ENCODE data around the gene NCCRP1.
A peak's percentile ranks its signal among the peaks of the same experiment; 100 is the strongest.
"Not testable (repeated sequence)": the region's sequence is repeated elsewhere in the genome, so short reads cannot be mapped to it uniquely, and the experiment has no call there.

Gene NCCRP1

DNA sequence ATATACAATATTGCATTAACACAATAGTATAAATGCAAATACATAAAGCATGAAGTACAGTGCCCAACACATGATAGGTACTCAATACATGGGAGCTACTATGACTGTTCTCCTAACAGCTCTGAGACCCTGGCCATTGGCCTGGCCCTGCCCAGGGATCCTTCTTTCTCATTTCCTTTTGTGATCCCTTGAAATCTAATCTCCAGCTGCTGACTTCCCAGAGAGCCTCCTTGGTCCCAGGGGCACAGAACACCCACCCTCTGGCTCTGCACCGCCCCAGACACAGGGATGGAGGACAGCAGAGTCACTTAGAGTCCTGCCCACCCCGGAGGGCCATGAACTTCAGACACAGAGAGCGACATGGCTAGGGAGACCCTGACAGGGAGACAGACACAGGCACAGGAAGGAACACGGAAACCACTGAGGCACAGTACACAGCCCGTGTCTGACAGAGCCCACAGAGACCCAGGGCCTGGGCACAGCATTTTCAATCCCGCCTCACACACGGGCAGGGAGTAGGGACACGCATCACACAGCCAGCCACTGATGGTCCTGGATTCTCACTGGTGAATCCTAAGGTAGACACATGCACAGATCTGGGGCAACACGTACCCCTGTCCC, 11.5 kb downstream of the NCCRP1 start:
- no peak for DNase-seq (ENCODE audit: low read depth, low spot score)

- DNase-seq (ENCODE audit: low read depth, low spot score) = no peak
Observed at GRCh38 chr19:39209196-39209595, 12.4 kb downstream of the NCCRP1 start.

DNA sequence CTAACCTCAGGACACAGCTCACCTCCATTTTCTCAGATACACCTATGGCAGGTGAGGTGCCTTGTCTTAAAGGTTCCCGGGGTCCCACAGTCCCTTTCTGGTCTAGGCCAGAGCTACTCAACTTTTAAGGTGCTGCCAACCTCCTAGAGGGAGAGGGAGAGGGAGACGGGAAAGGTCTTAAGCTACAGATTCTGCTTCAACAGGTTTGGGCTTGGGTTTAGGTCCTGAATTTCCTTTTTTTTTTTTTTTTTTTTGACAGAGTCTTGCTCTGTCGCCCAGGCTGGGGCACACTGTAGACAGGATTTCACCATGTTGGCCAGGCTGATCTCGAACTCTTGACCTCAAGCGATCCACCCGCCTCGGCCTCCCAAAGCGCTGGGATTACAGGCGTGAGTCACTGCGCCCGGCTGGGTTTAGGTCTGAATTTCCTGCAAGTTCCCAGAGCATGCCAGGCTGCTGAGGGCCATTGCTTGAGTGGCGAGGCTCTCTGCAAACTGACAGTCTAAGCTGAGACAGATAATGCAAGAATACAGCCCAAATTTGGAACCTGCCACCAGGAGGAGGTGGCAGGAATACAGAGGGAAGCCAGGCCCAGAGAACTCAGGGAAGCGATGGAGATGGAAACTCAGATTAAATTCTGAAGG, 15.1 kb downstream of the NCCRP1 start:
- DNase-seq (ENCODE audit: low read depth, low spot score) = no peak

DNA sequence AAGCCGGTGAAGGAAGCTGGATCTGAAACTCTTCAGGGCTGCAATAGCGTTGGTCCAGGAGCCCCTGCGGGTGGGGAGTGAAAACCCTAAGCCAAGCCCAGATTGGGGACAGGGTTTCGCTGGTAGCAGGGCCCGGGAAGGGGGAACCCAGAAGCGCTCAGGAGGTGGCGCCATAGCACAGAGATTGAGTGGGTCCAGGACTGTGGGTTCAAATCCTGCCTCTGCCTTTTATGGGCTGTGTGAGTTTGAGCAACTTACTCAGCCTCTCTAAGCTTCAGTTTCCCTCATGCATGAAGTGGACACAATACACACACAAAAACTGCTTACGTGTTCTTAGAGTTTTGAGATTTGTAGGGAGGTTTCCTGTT, 15.6 kb downstream of the NCCRP1 start:
- DNase-seq (ENCODE audit: low read depth, low spot score) = peak; percentile 31

- DNase-seq (ENCODE audit: low read depth, low spot score) = not testable (repeated sequence)
Observed at GRCh38 chr19:39215323-39215722, 18.6 kb downstream of the NCCRP1 start.

- no peak for DNase-seq (ENCODE audit: low read depth, low spot score)
Observed at GRCh38 chr19:39217094-39217493, 20.3 kb downstream of the NCCRP1 start.

DNA sequence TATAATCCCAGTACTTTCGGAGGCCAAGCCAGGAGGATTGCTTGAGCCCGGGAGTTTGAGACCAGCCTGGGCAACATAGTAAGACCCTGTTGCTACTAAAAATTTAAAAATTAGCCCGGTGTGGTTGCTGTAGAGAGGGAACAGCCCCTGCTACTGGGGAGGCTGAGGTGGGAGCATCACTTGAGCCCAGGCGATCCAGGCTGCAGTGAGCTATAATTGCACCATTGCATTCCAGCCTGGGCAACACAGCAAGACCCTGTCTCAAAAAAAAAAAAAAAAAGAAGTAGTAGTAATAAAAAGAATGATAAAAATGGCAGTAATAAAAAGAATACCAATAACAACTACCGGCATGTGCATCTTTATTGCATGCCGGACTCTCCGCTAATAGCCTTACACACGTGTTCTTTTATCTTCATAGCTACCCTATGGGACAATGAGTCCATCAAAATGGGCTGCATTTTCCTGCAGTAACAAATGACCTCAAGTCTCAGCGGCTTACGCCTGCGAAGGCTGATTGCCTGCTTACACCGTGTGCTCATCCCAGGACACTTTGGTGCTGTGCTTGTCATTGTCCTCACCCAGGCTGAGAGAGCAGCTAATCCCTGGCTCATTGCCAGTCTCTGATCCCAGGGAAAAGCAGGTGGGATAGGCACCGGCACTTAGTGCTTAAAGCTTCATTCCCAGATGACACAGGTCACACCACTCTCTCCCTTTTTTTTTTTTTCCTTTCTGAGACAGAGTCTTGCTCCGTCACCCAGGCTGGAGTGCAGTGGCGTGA, 21.7 kb downstream of the NCCRP1 start:
- DNase-seq (ENCODE audit: low read depth, low spot score) = no peak

- DNase-seq (ENCODE audit: low read depth, low spot score) = not testable (repeated sequence)
Observed at GRCh38 chr19:39219108-39219507, 22.3 kb downstream of the NCCRP1 start.

GRCh38 chr19:39223703-39224279, 27.0 kb downstream of the NCCRP1 start:
- DNase-seq (ENCODE audit: low read depth, low spot score) = no peak

DNA sequence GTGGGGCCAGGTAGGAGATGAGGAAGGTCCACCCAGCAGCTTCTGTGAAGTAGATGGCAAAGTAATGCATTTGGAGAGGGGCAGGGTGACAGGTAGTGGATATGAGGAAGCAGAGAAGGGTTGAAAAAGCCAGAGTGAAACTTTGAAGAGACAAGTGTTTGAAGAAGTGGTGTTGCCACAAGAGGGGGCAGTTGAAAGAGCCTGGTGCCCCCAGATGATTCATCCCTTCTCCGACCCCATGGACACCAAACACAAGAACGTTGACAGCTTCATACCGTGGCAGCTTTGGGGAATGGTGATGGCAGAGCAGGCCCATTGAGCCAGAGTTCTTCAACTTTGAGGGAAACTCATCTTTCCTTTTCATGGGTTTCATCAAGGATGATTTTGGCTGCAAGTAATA, 28.1 kb downstream of the NCCRP1 start:
- DNase-seq (ENCODE audit: low read depth, low spot score) = no peak

DNA sequence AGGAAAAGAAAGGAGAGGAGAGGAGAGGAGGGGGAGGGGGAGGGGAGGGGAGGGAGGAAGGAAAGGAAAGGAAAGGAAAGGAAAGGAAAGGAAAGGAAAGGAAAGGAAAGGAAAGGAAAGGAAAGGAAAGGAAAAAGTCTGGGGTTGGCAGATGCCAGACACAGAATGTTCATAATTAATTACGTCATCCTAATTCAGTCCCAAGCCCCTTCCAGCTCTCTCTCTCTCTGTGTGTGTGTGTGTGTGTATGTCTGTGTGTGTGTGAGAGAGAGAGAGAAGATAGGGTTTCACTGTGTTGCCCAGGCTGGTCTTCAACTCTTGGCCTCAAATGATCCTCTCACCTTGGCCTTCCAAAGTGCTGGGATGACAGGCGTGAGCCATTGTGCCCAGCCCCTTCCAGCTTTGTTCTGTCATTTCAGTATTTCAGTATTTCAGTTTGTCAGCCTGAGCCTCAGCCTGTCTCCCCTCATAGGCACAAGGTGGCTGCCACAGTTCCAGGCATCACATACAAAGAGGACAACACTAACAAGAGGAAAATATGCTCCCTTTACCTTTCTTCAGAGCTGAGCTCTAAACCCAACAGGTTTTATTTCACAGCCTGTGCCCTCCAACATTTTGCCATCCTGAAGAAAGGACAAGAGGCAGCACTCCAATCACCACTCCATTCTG, 33.5 kb downstream of the NCCRP1 start:
- DNase-seq (ENCODE audit: low read depth, low spot score) = no peak

DNA sequence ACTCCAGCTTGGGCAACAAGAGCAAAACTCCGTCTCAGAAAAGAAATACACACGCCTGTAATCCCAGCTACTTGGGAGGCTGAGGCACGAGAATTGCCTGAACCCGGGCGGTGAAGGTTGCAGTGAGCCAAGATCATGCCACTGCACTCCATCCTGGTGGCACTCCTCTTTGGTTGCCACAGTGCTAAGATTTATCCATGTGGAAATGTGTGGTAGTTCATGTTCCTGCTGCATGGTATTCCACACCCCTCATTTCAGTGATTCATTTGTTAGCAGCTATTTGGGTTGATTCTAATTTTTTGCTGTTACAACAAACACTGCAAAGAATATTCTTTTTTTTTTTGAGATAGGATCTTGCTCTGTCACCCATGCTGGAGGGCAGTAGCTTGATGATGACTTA, 35.9 kb downstream of the NCCRP1 start:
- no peak for DNase-seq (ENCODE audit: low read depth, low spot score)

- DNase-seq (ENCODE audit: low read depth, low spot score) = no peak
Observed at GRCh38 chr19:39236527-39236926, 39.8 kb downstream of the NCCRP1 start.

GRCh38 chr19:39237200-39238184, 40.7 kb downstream of the NCCRP1 start:
- DNase-seq (ENCODE audit: low read depth, low spot score) = no peak

DNA sequence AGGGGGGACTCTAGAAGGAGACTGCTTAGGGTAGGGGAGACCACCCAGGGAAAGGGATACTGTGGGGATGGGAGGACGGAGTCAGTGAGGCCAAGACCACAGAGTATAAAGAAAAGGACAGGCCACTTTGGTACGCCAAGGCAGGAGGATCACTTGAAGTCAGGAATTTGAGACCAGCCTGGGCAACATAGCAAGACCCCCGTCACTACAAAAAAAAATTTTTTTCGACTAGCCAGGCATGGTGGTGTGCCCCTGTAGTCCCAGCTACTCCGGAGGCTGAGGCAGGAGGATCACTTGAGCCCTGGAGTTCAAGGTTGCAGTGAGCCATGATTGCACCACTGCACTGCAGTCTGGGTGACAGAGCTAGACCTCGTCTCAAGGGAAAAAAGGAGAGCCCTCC, 41.4 kb downstream of the NCCRP1 start:
- no peak for DNase-seq (ENCODE audit: low read depth, low spot score)

- no peak for DNase-seq (ENCODE audit: low read depth, low spot score)
Observed at GRCh38 chr19:39238944-39239343, 42.2 kb downstream of the NCCRP1 start.

- DNase-seq (ENCODE audit: low read depth, low spot score) = no peak
Observed at GRCh38 chr19:39240421-39240820, 43.7 kb downstream of the NCCRP1 start.

- not testable (repeated sequence) for DNase-seq (ENCODE audit: low read depth, low spot score)
Observed at GRCh38 chr19:39243741-39244140, 47.0 kb downstream of the NCCRP1 start.

DNA sequence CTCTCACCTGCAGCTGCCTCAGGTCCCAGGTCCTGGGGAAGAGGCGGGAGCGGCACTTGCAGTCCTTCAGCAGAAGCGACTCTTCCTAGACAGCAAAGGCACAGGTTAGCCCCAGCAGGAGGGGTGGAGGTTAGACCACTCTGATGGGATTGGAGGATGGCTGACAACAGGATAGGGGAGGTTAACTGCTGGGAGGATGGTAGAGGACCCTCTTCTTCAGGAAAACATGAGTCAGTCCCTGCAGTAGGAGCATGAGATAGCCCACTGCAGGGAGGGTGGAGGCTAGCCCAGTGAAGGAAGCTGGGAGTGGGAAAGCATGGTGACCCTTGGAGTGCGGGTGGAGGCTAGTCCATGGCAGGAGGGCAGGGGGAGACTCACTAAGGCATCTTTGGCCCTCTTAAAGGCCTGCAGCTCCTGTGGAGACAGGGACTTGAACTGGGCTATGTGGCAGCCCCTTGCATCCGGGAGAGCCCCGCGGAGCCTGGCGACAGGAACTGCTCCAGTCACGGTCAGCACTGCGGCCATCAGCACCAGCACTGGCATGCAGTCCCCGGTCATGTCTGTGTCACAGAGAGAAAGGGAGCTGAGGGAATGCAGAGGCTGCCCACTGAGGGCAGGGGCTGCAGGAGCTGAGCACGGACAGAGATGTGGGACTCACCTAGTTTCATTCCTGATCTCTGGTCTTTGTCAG, 47.8 kb downstream of the NCCRP1 start, which contains the start of gene IFNL3:
IFNL3 (minus strand) TSS at position 597 of the 691 bp plus-strand sequence; CDS start at position 558, 39 bp downstream.
- not testable (repeated sequence) for DNase-seq (ENCODE audit: low read depth, low spot score)

DNA sequence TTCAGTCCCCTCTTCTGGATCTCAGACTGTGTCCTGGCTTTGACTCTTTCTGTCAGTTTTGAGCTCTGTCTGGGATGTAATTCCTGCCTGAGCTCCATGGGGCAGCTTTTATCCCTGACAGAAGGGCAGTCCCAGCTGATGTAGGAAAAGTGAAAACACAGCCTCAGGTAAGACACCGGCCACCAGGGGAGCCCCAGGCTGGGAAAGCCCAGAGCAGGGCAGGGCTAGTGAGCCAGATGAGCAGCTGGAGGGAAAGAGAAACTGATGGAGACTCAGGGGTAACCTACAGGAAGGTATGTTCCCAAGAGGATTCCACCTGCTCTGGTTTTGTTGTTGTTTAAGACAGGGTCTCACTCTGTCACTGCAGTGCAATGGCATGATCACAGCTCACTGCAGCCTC, 48.4 kb downstream of the NCCRP1 start:
- not testable (repeated sequence) for DNase-seq (ENCODE audit: low read depth, low spot score)

All from activated CD4-positive, CD25-positive, alpha-beta regulatory T cell treated with anti-CD3 and anti-CD28 coated beads, Interleukin-2, amount 50 U/mL, for 16 hours (primary cell).